ENCODE results near the gene GDF11. TPM values are rescaled to one million over a fixed set of nuclear protein-coding genes. Genes with fewer than 3 reads are reported as not detected.

Gene GDF11
- total and polyA plus RNA-seq, 10 donors: 3.5 to 14.5 (median 9.7) TPM

DNA sequence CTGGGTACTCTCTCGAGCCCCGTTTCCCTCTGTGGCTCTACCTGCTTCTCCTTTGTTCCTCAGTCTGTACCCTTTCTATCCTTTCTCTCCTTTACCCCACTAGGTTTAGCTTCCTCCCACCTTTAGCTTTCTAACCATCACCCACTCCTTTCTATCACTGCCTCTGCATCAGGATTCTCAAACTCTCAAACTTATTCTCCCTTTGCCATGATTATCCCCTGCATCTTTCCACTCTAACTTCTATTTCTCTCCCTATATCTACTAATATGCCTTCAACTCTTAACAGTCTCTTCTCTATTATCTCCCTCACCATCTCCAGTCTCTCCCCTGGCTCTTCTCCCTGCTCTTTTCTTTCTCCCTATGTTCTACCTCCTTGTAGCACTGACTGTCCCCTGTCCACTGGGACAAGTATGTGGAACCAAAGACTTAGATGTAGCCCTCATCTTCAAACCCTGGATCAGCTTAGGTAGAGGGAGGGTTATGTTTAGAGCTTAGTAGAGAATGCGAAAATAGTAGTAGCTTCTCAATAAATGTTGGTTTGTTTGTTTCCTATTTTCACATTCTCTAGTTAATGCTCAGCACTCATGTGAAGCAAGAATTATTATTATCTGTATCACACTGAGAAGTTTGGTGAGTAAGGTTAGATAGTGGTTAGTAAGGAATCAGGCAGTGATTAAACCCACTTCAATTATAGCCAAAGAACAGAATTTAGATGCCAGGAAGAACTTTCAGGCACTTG, 3.4 kb downstream of the GDF11 start:
- Histone ChIP-seq H3K27ac (peak overlapping the region in 6 of 8 donors; percentile 15 to 87 (median 72)), H3K4me1 (peaks cover 9 to 45% (median 34%) of the 10 kb centered on the region in 6 donors), H3K9me3 (no peaks in the 10 kb centered on the region), H3K27me3 (replicated peaks in 1 of 7) (peaks cover 0 to 27% (median 2%) of the 10 kb centered on the region in 7 donors), H3K4me3 (peak overlapping the region in 3 of 8 donors; percentile 56 to 97 (median 86)), H3K36me3 (peaks cover 0 to 32% (median 7%) of the 10 kb centered on the region in 6 donors)
- 43 to 64% (median 50%) methylated on average over 3 of the region's 3 CpGs for WGBS, 5 donors
- TF ChIP-seq POLR2AphosphoS5 (IDR thresholded peaks at IDR 0.05) (no peak), POLR2A (IDR thresholded peaks at IDR 0.05) (no peak)
- TF ChIP-seq, protein P1, sequence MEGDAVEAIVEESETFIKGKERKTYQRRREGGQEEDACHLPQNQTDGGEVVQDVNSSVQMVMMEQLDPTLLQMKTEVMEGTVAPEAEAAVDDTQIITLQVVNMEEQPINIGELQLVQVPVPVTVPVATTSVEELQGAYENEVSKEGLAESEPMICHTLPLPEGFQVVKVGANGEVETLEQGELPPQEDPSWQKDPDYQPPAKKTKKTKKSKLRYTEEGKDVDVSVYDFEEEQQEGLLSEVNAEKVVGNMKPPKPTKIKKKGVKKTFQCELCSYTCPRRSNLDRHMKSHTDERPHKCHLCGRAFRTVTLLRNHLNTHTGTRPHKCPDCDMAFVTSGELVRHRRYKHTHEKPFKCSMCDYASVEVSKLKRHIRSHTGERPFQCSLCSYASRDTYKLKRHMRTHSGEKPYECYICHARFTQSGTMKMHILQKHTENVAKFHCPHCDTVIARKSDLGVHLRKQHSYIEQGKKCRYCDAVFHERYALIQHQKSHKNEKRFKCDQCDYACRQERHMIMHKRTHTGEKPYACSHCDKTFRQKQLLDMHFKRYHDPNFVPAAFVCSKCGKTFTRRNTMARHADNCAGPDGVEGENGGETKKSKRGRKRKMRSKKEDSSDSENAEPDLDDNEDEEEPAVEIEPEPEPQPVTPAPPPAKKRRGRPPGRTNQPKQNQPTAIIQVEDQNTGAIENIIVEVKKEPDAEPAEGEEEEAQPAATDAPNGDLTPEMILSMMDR (IDR thresholded peaks at IDR 0.05 in 8 of 11, conservative IDR thresholded peaks at IDR 0.05 in 3 of 11): no peak
- no peak for DNase-seq
- intact Hi-C loops (cut with DNase I; ENCODE audit: low total_unique reads): no loop called here

DNA sequence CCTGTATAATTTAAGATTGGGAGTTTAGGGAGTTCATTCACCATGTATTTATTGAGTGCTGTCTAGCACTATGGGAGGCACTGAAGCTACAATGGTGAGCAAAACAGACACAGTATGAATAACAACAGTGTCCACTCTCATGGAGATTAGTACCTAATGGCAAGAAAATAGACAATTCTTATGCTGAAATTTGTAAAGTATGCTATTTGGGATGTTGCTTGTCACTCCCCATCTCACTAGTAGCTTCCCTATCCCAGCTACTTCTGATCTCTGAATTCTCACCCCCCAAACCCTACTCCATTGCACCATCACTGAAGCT, 4.0 kb downstream of the GDF11 start:
- intact Hi-C loops (cut with DNase I; ENCODE audit: low total_unique reads): no loop called here
- peaks cover 9 to 43% (median 34%) of the 10 kb centered on the region in 6 donors for H3K4me1 ChIP-seq
- H3K27me3 ChIP-seq (replicated peaks in 1 of 7): peaks cover 0 to 24% (median 2%) of the 10 kb centered on the region in 7 donors
- H3K27ac ChIP-seq: peak overlapping the region in 1 of 8 donors; percentile 87
- no peaks in the 10 kb centered on the region for H3K9me3 ChIP-seq
- TF ChIP-seq POLR2AphosphoS5 (IDR thresholded peaks at IDR 0.05) (no peak), POLR2A (IDR thresholded peaks at IDR 0.05) (no peak)
- TF ChIP-seq, protein P1 (IDR thresholded peaks at IDR 0.05 in 8 of 11, conservative IDR thresholded peaks at IDR 0.05 in 3 of 11): no peak
- no peak for DNase-seq
- peaks cover 0 to 37% (median 11%) of the 10 kb centered on the region in 6 donors for H3K36me3 ChIP-seq
- no peak overlapping the region for H3K4me3 ChIP-seq

DNA sequence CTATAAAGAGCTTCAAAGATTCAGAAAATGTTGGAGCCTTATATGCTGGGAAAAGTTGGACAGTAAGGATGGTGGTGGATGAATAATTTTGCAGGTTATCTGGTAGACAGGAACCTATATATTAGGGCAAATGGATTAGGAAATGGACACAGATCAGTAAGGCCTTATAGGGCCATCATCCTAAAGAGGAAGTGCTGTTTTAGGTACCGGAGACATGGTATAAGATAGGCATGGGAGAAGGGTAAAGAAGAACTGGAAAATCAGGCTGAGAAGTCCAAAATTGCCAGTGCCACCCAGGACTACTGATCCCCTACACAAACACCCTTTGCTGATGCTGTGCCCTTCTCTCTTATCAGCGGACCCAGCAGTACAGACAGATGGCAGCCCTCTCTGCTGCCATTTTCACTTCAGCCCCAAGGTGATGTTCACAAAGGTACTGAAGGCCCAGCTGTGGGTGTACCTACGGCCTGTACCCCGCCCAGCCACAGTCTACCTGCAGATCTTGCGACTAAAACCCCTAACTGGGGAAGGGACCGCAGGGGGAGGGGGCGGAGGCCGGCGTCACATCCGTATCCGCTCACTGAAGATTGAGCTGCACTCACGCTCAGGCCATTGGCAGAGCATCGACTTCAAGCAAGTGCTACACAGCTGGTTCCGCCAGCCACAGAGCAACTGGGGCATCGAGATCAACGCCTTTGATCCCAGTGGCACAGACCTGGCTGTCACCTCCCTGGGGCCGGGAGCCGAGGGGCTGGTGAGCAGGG, 5.5 kb downstream of the GDF11 start:
- intact Hi-C loops (cut with DNase I; ENCODE audit: low total_unique reads): no loop called here
- Histone ChIP-seq H3K4me1 (peaks cover 9 to 32% (median 29%) of the 10 kb centered on the region in 6 donors), H3K27ac (no peak overlapping the region), H3K9me3 (no peaks in the 10 kb centered on the region), H3K27me3 (replicated peaks in 1 of 7) (peaks cover 0 to 16% (median 2%) of the 10 kb centered on the region in 7 donors), H3K4me3 (no peak overlapping the region), H3K36me3 (peaks cover 0 to 53% (median 22%) of the 10 kb centered on the region in 6 donors)
- WGBS, 5 donors: 92 to 96% (median 95%) methylated on average over 12 to 18 of the region's 18 CpGs
- DNase-seq: no peak
- peak; percentile 13 to 66 (median 38) for TF ChIP-seq POLR2AphosphoS5 (IDR thresholded peaks at IDR 0.05)
- TF ChIP-seq, protein P1 (IDR thresholded peaks at IDR 0.05 in 8 of 11, conservative IDR thresholded peaks at IDR 0.05 in 3 of 11): no peak

DNA sequence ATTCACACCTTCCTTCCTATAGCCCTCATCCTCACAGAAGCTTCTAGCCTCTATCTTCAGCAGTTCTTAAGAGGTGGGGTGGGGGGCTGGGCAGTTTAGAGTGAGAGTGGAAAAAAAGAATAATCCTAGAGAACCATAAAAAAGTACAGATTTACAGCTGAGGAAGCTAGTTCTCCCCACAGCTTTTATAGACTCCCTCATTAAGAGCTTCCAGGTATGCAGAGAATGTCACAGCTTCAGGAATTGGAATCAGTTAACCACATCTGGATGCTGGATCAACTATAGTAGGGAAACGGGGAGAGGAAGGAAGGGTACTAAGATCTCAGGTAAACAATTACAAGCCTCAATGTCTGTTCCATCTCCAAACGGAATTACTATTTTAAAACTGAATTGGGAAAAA, 12.3 kb downstream of the GDF11 start:
- Histone ChIP-seq H3K36me3 (peaks cover 4 to 100% (median 75%) of the 10 kb centered on the region in 6 donors), H3K27me3 (replicated peaks in 1 of 7) (no peaks in the 10 kb centered on the region), H3K9me3 (no peaks in the 10 kb centered on the region), H3K27ac (no peak overlapping the region), H3K4me3 (no peak overlapping the region), H3K4me1 (peaks cover 0 to 9% (median 0%) of the 10 kb centered on the region in 6 donors)
- no peak for DNase-seq
- intact Hi-C loops (cut with DNase I; ENCODE audit: low total_unique reads): no loop called here
- WGBS, 5 donors: 74 to 87% (median 75%) methylated on average over 2 of the region's 2 CpGs
- no peak for TF ChIP-seq POLR2A (IDR thresholded peaks at IDR 0.05)
- TF ChIP-seq, protein P1 (IDR thresholded peaks at IDR 0.05 in 8 of 11, conservative IDR thresholded peaks at IDR 0.05 in 3 of 11): no peak
- TF ChIP-seq POLR2AphosphoS5 (IDR thresholded peaks at IDR 0.05): no peak

Data from spleen (tissue), 11 donors.